Measurements from ENCODE around the gene IFNAR1. TPM values are rescaled to one million over a fixed set of nuclear protein-coding genes. Genes with fewer than 3 reads are reported as not detected.

IFNAR1 gene
- polyA plus RNA-seq, 2 of the 4 experiments (the other 2 are of a cell fraction), result 14.1 to 14.2 TPM

- ChIA-PET POLR2A (no interaction called here), CTCF (interaction anchor here (0.7 to 4.4 kb wide), 6 partner anchors 11 to 175 kb away, joined by 3 to 28 read pairs (median 6); no protein-coding TSS in a partner anchor)
- FAIRE-seq, result no peak
- H3K27ac ChIP-seq, result peak overlapping the region; percentile 20 to 49; a peak in 4 of 6 replicates
- no peak overlapping the region for H3K4me3 ChIP-seq
- H3K4me1 ChIP-seq, result peaks cover 17% of the 10 kb centered on the region
- 7% methylated on average over 4 of the region's 4 CpGs for WGBS (ENCODE audit: missing lambda C conversion rate)
- H3K9me3 ChIP-seq, result no peaks in the 10 kb centered on the region
- DNase-seq (ENCODE audit: low read depth in 1 of 2, low spot score in 1 of 2), result peak; percentile 33 to 71
- H3K4me2 ChIP-seq, result peak overlapping the region; percentile 66
- TF ChIP-seq FOSL2 (IDR thresholded peaks at IDR 0.05) (no peak), FOSL2 (CRISPR knock-in tag; IDR thresholded peaks at IDR 0.05) (peak; percentile 29; the same call in 1 of the 2 replicates), ATOH8 (CRISPR knock-in tag; IDR thresholded peaks at IDR 0.05; ENCODE audit: low read depth) (no peak), RAD21 (conservative IDR thresholded peaks at IDR 0.05 in 1 of 2, IDR thresholded peaks at IDR 0.05 in 1 of 2) (peak; percentile 73 to 79), MAZ (IDR thresholded peaks at IDR 0.05; ENCODE audit: borderline replicate concordance, low read depth, low read length) (no peak), USF2 (IDR thresholded peaks at IDR 0.05) (no peak), MYC (IDR thresholded peaks at IDR 0.05; ENCODE audit: borderline replicate concordance, low read length) (no peak), SMC3 (IDR thresholded peaks at IDR 0.05) (peak; percentile 71), EHF (CRISPR knock-in tag; IDR thresholded peaks at IDR 0.05) (no peak), CBX2 (IDR thresholded peaks at IDR 0.05; ENCODE audit: borderline replicate concordance, low read depth) (no peak), POLR2AphosphoS2 (conservative IDR thresholded peaks at IDR 0.05; ENCODE audit: low read length) (no peak), CTCF (IDR thresholded peaks at IDR 0.05) (peak; percentile 62)
- ATAC-seq, result peak; percentile 83 to 92; a peak in 5 of 6 replicates
These were observed 49.8 kb downstream of the IFNAR1 start for GRCh38 chr21:33374450-33375096.

GRCh38 chr21:33375101-33375644, 50.4 kb downstream of the IFNAR1 start:
- WGBS (ENCODE audit: missing lambda C conversion rate), result 73% methylated on average over 5 of the region's 5 CpGs
- DNase-seq (ENCODE audit: low read depth in 1 of 2, low spot score in 1 of 2), result no peak
- FAIRE-seq, result no peak
- Histone ChIP-seq H3K4me1 (peaks cover 23% of the 10 kb centered on the region), H3K4me3 (no peak overlapping the region), H3K4me2 (peak overlapping the region; percentile 66), H3K9me3 (no peaks in the 10 kb centered on the region), H3K27ac (peak overlapping the region in 1 of 2 experiments; percentile 49; a peak in 3 of 6 replicates)
- ChIA-PET POLR2A (no interaction called here), CTCF (interaction anchor here (0.7 to 4.4 kb wide), 4 partner anchors 14 to 175 kb away, joined by 3 to 28 read pairs (median 4); no protein-coding TSS in a partner anchor)
- TF ChIP-seq ELK1 (IDR thresholded peaks at IDR 0.05; ENCODE audit: low read depth, low read length) (no peak), ESRRA (IDR thresholded peaks at IDR 0.05; ENCODE audit: borderline replicate concordance, low read length) (no peak), FOSB (CRISPR knock-in tag; IDR thresholded peaks at IDR 0.05) (no peak), RFX5 (IDR thresholded peaks at IDR 0.05) (no peak), TFCP2L1 (CRISPR knock-in tag; IDR thresholded peaks at IDR 0.05) (no peak), CBX8 (IDR thresholded peaks at IDR 0.05) (no peak), POLR2A (IDR thresholded peaks at IDR 0.05; ENCODE audit: low read length) (no peak), MAZ (IDR thresholded peaks at IDR 0.05; ENCODE audit: borderline replicate concordance, low read depth, low read length) (no peak), HDAC2 (IDR thresholded peaks at IDR 0.05) (no peak), BHLHE40 (IDR thresholded peaks at IDR 0.05; ENCODE audit: low read depth, low read length) (no peak), NFE2L2 (conservative IDR thresholded peaks at IDR 0.05; ENCODE audit: low read length) (no peak)
- ATAC-seq, result no peak
